ENCODE data around the gene SYTL3.

Gene SYTL3

DNA sequence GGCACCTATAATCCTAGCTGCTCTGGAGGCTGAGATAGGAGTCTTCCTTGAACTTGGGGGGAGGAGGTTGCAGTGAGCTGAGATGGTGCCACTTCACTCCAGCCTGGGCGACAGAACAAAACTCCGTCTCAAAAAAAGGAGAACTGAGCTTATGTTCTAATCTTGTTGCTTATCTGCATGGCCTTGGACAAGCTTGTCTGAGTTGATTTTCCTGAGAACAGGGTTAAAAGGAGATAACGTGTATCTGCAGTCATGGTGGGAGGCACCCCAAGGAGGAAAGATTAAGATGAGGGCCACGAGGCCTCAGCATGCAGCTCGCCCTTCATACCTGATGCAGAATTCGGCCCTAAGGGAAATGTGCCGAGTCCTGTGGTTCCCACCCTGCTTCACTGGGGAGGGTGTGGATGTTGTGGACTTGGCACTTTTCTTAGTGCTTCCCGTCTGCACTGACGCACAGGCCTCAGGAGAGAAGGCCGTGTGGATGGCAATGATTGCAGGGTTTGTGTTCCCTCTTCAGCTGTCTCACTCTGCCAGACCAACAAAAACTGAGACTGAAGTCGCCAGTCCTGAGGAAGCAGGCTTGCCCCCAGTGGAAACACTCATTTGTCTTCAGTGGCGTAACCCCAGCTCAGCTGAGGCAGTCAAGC lies 113.1 kb downstream of the SYTL3 start:
- DNase-seq = no peak

DNA sequence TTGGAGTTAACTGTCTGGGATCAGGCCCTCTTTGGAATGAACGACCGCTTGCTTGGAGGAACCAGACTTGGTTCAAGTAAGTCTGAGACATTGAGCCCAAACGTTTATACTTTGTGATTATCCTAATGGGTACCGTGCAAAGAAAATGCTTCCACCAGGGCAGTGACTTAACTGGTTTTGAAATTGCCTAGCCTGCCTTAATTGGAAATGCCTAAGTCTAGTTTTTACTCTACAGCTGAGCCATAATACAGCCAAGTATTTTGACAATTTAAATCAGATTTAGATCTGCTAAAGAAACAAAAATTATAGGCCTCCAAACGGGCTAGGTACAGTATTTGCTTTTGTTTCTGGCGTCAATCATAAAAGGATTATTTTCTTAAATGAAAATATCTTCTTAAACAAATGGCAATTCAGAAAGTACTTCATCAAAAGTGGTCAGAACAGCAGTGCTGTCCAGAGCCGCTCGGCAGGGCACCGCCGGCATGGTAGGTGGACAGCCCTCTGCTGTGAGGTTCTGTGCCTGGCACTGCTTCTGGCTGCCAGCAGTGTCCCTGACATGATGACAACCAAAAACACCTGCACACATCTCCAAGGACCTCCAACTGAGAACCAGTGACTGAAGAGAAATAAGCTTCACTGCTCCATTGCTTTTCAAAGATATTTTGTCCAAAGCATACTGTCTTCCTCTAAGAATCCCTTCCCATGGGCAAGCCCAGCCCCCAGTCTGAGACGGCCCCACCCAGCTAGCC lies 113.8 kb downstream of the SYTL3 start:
- DNase-seq = no peak

DNA sequence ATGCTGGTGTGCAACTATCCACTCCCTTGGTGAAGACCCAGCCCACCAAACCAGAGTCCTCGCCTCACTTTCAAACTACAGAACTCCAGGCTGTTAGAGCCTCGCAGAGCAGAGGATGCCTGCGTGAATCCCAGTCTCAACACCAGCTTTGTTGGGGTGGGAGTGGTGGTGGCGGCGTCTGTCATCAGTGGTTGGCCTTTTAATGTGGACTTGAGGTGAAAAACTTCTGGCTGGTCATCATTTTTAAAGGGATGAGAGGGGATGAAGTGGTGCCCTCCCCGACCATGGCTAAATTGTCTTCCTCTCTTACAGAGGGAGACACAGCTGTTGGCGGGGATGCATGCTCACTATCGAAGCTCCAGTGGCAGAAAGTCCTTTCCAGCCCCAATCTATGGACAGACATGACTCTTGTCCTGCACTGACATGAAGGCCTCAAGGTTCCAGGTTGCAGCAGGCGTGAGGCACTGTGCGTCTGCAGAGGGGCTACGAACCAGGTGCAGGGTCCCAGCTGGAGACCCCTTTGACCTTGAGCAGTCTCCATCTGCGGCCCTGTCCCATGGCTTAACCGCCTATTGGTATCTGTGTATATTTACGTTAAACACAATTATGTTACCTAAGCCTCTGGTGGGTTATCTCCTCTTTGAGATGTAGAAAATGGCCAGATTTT lies 114.5 kb downstream of the SYTL3 start:
- no peak for DNase-seq

DNA sequence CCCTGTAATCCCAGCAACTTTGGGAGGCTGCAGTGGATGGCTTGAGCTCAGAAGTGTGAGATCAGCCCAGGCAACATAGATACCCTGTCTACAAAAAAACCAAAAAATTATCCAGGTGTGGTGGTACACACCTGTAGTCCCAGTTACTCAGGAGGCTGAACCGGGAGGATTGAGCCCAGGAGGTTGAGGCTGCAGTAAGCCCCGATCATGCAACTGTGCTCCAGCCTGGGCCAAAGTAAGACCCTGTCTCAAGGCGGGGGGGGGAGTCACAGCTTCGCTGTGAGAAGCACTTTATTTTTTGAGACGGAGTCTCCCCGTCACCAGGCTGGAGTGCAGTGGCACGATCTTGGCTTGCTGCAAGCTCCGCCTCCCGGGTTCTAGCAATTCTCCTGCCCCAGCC lies 115.1 kb downstream of the SYTL3 start:
- DNase-seq = no peak

DNA sequence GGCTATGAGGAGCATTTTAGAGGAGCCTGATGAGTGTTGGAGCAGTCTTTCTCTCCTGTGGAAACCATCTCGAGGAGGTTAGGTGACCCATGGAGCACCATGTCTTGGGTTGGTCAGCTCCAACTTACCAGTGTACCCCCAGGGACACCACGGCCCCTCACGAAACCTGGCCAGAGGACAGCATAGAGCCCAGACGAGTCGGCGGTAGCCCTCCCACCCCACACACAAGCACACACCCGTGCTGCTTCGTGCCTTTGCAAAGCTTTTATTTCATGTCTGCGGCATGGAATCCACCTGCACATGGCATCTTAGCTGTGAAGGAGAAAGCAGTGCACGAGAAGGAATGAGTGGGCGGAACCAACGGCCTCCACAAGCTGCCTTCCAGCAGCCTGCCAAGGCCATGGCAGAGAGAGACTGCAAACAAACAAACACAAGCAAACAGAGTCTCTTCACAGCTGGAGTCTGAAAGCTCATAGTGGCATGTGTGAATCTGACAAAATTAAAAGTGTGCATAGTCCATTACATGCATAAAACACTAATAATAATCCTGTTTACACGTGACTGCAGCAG lies 115.7 kb downstream of the SYTL3 start:
- DNase-seq = no peak

DNA sequence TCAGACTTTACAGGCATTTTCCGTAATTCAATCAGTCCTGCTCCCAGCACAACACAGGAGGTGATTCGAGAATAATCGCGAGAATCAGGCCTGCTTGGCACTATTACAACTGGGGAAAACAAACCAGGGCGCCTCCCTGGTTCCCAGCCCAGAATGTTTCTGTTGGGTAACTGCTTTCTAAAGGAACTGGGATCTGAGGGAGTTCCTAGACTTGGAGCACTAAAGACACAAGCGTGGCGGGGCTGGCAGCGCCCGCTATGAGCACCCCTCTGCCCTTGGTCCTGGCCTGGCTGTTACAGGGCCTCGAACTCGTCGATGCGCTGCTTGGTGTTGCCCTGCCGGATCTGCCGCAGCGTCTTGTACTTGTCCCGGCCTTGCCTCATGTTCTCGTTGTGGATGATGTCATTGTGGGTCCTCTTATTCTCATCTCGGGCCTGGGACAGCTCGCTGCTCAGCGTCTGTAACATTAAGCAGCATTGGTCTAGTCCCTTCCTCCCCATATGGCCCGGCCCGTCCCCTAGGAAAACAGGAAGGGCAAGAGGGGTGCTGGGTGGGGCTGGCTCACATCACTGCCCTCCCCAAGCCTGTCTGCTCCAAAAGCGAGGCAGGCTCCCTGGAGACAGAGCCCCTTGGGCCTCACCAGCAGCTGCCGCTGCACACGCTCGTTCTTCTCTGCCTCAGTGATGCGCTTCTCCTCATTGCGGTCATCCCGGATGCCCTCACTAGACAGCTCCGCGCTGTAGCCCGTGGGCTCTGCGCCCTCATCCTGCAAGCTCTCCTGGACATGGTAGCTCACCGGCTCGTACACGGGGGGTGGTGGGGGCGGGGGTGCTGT lies 117.0 kb downstream of the SYTL3 start:
- DNase-seq = no peak

DNA sequence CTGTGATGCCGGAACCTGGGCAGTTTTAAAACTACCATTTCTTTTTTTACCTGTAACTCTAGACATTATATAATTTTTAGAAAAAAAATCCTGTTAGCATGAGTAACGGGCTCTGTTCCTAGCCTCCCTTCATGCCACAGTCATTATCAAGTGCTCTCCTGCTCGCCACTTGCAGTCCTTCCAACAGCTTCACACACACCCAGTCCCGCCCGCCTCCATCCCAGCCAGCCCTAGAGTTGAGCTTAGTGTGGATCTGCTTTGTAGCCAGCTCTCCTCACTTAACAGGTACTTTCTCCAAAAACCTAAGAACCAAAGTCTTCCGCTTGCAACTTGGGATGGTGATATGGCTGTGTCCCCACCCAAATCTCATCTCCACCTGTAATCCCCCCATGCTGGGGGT lies 117.9 kb downstream of the SYTL3 start:
- no peak for DNase-seq

DNA sequence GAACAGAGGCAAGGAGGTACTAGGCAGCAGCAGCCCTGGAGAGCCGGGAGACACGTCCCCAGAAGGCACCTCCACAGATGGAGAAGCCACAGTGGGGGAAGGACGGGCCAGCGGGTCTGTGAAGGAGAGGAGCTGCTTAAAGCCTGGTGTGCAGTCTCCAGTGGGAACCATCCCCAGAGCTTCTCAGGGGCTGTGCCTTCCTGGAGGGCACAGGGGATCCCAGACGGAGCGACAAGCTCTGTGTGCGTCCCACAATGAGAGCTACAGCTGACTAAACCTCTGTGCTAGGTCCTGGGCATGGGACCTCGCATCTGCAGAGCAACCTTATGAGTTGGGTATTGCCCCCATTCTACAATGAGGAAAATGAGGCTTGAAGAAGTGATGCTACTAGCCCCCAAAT lies 118.6 kb downstream of the SYTL3 start:
- no peak for DNase-seq

DNA sequence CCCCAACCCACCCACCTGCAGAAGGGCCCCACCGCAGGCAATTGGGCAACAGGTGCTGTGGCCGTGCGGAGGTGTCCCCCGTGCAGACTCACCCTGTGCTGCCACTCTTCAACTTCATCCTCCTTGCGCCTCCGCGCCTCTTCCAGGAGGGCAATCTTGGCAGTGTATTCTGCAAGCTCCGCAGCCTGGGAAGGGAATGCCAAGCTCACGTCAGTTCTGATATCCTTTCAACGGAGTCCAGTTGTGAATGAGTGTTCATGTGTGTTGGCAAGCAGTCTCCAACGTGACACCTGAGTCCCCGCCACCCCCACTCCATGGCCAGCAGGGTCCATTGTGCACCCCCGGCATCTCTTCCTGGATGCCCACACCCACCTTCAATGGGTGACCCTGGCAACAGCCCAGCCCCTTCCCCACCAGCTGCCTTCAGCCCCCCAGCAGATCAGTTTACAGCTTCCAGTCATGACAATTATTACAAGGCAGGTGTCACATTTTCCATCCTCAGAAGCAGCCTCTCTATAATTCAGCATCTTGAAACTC lies 119.4 kb downstream of the SYTL3 start:
- no peak for DNase-seq

DNA sequence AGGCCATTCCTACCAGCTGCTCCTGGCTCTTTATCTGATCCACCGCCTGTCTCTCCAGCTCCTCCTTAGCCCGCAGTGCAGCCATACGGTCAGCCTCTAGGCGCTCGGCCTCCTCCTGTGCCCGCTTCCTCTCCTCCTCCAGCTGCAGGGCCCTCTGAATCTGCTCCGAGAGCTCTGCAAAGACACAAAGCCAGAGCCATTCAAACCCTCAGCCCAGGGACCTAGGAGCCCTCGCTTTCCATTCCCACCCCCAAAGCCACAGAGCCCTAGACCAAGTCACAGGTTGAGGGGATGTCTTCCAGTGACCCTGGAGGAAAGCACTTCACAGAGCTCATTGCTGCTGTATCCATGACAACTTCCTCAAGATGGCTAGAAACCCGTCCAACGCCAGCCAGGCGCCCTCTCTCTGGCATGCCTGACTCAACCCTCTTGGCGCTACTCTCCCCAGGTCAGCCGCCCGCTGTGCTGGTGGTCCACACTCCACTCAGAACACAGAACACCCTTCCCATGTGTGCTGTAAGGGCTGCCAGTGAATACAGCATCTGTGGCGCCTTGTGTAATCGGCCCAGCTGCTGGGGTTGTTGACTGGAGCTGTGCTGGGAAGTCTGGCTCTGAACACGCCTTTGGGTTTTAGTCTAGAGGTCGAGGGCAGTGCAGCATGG lies 120.0 kb downstream of the SYTL3 start:
- no peak for DNase-seq

DNA sequence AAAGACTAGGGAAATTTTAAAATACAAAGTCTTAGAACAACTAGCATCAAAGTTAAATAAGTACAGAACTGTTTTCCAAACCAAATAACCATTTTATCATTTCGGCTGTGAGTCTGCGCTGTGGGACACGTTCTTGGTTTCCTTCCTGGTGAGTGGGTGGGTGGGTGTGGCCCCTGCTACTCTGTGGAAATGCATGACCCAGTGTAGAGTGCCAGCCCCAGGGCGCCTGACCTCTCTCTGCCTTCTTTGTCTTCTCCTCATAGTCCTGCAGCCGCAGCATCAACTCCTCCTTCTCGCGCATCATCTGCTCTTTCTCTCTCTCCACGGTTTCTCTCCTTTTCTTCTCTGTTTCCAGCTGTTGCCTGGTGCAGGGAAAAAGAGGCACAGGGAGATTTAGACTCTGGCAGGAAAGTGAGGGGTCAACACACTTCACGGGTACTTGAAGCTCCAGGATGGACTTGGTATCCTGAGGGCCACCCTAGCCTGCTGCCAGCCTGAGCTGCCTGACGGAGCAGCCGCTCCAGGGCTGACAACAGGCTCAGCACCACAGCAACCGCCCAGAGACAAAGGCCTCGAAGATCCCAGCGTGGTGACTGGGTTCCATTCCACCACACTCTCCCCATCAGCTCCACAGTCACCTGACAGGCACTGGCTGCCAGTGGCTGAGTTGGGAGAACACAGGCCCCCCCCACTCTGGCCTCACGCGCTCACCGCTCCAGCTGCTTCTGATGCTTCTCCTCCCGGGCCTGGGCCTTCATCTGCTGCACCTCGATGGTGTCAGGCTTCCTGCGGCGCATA lies 120.9 kb downstream of the SYTL3 start:
- DNase-seq = no peak

DNA sequence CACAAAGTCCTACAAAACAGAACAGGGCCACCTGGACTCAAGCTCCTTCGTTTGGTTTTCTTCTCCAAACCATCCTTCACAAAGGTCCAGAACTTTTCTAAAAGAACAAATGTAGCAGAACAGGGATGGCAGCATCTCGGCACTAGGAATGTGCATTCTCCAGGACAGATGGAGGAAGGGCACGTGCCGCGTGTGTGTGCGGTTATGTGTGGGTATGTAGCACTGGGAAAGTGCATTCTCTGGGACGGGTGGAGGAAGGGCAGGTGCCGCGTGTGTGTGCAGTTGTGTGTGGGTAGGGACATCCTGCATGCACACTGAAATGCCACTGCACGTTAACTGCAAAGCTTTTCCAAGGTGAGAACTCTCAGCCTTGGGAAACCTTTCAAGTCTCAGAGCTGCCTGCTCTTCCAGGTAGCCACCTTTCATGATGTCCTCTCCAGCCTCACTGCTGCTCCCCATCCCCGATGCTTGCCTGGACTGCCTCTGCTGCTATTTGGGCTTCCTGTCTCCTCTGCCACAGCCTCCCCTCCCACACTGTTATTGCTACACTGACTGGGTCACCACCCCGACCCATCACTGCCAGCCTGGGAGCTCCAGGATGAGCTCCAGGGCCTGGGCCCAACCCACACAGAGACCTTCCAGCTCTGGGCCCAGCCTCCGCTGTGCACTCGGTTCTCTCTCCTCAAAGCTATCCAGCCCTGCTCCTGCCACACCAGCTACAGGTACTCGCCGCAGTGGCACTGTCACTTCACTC lies 121.7 kb downstream of the SYTL3 start:
- DNase-seq = no peak

DNA sequence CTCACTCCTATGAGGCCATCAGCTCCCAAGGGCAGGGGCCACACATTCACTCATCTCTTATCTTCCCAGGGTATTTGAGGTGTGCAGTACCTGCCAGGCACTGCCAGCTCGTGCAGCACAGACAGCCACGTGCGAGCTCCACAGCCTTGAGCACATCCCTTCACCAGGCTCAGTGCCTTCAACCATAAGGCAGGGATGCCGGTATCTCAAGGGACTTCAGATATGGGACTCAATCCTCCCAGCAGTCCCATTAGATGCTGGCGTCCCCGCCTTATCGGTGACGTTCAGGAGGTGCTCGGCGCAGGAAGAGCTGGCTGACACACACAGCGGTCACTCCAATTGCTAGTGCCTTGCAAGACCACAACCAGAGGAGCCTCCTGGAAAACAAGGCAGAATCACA lies 122.3 kb downstream of the SYTL3 start:
- no peak for DNase-seq

DNA sequence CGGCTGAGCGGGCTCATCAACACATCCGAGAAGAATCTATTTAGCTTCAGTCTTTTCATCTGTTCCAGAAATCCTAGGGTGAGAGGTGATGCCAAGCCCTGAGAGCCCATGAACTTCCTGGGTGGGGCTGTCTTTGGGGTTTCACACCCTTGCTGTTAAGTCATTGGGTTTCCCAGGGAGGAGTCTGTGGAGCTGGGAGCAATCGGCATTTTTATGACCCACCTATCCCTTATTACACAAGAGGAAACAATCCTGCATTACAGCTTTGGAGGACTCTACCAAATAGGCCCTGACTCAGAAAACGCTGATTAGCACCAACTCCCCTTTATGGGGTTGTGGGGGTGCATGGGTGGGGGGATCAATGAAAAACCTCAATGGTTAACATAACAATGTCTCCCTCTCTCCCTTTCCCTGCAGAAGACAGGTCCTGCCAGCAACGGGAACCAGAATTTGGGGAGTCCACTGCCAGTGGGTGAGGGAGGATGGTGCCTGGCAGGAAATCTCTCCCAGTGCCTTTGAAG lies 123.1 kb downstream of the SYTL3 start:
- DNase-seq = no peak

DNA sequence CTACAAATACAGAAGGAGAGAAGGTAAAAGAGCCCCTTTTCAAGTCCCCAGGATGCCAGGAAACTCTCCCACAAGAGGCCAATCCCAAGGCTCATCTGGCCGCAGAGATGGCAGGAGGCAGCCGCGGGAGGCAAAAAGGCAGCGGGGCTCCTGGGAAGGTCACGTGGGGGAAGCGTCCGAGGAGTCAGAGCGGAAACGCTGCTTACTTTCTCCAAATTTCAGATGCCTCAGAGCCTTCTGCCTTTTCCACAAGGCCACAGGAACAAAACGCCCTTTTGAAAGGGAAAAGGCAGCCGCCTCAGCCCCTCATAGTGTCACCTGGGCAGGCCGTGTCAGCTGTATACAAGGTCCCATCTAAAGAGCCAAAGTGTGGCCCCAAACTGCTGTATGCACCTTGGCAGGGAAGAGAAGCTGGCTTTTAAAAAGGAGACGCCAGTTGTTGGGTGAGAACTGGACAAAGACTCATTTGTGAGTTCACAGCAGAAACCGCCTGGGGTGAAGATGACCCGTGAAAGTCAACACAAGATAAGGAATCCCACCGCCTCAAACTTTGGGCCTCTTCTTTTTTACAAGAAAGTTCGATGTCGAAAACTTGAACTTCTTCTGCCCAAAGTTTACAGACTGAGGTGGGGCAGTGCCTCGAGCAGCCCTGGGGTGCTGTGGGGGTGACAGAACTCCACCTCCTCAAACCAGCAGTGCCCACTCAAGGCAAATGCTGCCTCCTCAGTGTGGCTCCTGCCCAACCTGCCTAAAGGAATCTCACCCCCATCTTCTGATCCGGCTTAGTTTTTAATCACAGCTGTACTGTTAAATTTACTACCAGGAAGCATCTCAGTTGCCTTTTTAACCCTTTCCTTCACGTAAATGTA lies 124.0 kb downstream of the SYTL3 start:
- no peak for DNase-seq

DNA sequence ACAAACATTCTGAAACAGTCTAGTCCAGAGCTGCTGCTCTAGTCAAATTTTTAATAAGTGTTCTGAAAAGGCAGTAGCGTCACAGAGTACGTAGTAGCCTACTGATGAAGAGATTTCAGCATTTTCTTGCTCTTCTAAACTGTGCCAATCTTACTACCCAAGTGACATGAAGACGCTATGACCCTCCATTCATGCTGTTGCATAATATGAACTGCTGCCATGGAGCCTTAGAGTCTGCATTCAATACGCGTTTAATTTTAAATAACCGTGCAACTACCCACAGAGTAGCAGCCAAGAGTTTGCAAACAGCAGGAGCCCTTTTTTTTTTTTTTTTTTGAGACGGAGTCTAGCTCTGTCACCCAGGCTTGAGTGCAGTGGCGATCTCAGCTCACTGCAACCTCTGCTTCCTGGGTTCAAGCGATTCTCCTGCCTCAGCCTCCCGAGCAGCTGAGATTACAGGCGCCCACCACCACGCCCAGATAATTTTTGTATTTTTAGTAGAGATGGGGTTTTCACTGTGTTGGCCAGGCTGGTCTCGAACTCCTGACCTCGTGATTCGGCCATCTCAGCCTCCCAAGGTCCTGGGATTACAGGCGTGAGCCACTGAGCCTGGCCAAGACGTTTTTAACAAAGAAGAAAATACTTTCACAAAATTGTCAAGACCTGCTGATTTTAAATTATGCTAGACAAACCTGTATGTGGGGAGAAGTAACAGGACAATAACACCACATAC lies 125.0 kb downstream of the SYTL3 start:
- no peak for DNase-seq

DNA sequence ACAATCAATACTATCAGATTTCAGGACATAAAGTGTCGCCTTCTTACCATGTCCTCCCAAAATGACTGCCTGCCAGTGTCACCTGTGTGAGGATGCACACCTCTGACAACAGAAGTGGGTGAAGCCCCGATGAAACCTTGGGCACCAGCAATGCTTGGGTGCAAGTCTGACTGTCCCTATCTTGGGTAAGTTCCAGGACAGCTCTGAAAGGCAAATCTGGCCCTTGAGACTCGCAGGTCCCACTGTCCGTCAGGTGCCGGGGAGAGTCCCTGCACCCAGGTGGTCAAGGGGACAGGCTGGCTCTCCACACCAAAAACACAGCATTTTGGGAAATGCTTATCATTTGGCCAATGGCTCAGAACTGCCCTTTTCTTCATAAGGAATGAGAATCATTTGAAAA lies 126.0 kb downstream of the SYTL3 start:
- DNase-seq = no peak

DNA sequence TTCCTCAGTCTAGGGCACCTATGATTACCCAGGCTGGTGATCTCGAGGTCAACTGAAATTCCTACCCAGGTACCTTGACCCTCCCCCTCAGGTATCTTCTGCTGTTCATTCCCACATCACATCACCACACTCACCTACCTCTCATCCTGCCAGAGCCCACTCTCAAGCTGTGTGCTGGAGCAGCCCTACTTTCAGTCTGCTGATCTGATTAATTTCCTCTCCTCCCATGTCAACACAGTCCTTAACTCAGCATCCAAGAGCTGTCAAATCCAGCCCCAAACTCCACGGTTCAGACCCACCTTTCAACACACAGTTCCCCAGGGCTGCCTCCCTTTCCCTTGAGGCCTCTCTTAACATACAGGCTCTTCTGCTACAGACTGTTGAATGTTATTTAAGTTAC lies 126.9 kb downstream of the SYTL3 start:
- DNase-seq = no peak

DNA sequence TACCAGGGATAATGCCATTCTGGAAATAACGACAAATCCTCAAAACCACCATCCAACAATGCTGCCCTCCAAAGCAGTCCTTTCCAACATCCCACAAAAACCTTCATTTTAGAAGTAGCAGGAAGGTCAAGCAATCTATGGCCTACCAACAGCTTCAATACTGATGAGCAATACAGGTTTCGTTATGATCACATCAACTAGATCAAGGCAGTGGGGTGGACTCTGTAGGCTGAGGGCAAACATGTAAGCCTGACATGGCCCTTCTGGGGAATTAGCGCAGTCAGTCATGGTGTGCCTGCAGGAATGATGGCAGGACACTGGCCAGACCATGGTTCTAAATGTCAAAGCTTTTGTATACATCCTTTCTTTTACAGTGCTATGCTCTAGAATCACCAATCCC lies 127.7 kb downstream of the SYTL3 start:
- no peak for DNase-seq
